CD14-positive monocyte (primary cell): ENCODE measurements around the gene RPL35. TPM values are rescaled to one million over a fixed set of nuclear protein-coding genes. Genes with fewer than 3 reads are reported as not detected.

Experiments
- DNase-seq, 3 donors: peaks; one replicate each; pipeline ENCODE4 v3.0.0-alpha.2; 2011 to 2022
- H2AFZ ChIP-seq: 2 replicates; pipeline ENCODE4 v1.6.0; 2012; ENCODE audit warnings: mild to moderate bottlenecking, low read depth, low read length, inconsistent platforms; ENCODE audit not compliant: insufficient read depth, poor library complexity, severe bottlenecking
- H3K27ac ChIP-seq, 2 donors: 1 replicate in 1 of 2; 2 replicates in 1 of 2; pipeline ENCODE4 v1.5.1; 2012 to 2013; ENCODE audit warnings: low read length in 2 of 2, control low read depth in 1 of 2, inconsistent platforms in 1 of 2, low read depth in 1 of 2, mild to moderate bottlenecking in 1 of 2
- H3K27me3 ChIP-seq, 2 donors: one replicate each; pipeline versions ENCODE4 v1.6.0 to v1.6.1; 2011 to 2013; ENCODE audit warnings: low read length in 2 of 2; ENCODE audit not compliant: control insufficient read depth in 2 of 2, insufficient read depth in 2 of 2
- H3K36me3 ChIP-seq, 2 donors: replicated peaks in 1 of 2; 1 replicate in 1 of 2; 2 replicates in 1 of 2; pipeline versions ENCODE4 v1.5.1 to v1.6.1; 2012 to 2013; ENCODE audit warnings: low read length in 2 of 2, control low read depth in 1 of 2, inconsistent platforms in 1 of 2, mild to moderate bottlenecking in 1 of 2; ENCODE audit not compliant: insufficient read depth in 2 of 2, control insufficient read depth in 1 of 2
- H3K4me1 ChIP-seq, 2 donors: 1 replicate in 1 of 2; 2 replicates in 1 of 2; pipeline versions ENCODE4 v1.5.1 to v1.6.1; 2012 to 2013; ENCODE audit warnings: low read length in 2 of 2, control low read depth in 1 of 2, inconsistent platforms in 1 of 2, mild to moderate bottlenecking in 1 of 2, moderate library complexity in 1 of 2; ENCODE audit not compliant: insufficient read depth in 2 of 2, control insufficient read depth in 1 of 2
- H3K4me2 ChIP-seq: replicated peaks from 2 replicates; pipeline ENCODE3; 2012; ENCODE audit warnings: low read length, moderate library complexity, mild to moderate bottlenecking; ENCODE audit not compliant: poor library complexity, severe bottlenecking; ENCODE audit errors: extremely low read depth
- H3K4me3 ChIP-seq, 3 experiments: fragments of 200-600 bp in 1 of 3; sonication (generic) in 1 of 3; replicated peaks in 1 of 3; 1 replicate in 2 of 3; 2 replicates in 1 of 3; pipeline ENCODE4 v1.5.1; 2011 to 2013; ENCODE audit warnings: low read length in 3 of 3, mild to moderate bottlenecking in 3 of 3, control low read depth in 2 of 3, low read depth in 2 of 3, inconsistent platforms in 1 of 3, moderate library complexity in 1 of 3
- H3K79me2 ChIP-seq: 2 replicates; pipeline ENCODE4 v1.6.0; 2012; ENCODE audit warnings: mild to moderate bottlenecking, control low read depth, inconsistent platforms, low read length, moderate library complexity; ENCODE audit not compliant: insufficient read depth
- H3K9ac ChIP-seq: 2 replicates; pipeline ENCODE4 v1.6.0; 2017; ENCODE audit warnings: low read length, mild to moderate bottlenecking; ENCODE audit not compliant: insufficient read depth, poor library complexity, severe bottlenecking
- H3K9me3 ChIP-seq, 2 donors: replicated peaks in 1 of 2; 1 replicate in 1 of 2; 2 replicates in 1 of 2; pipeline versions ENCODE4 v1.5.1 to v1.6.1; 2012 to 2013; ENCODE audit warnings: low read length in 2 of 2, control low read depth in 1 of 2; ENCODE audit not compliant: control insufficient read depth in 1 of 2, insufficient read depth in 1 of 2
- H4K20me1 ChIP-seq: 2 replicates; pipeline ENCODE4 v1.6.0; 2012; ENCODE audit warnings: mild to moderate bottlenecking, low read length, control low read depth, moderate library complexity; ENCODE audit not compliant: insufficient read depth
- H3K27ac Mint-ChIP-seq, 7 donors: one replicate each; pipeline ENCODE4 v1.8.0; 2020; ENCODE audit warnings: mild to moderate bottlenecking in 7 of 7, mixed read lengths in 7 of 7, moderate library complexity in 6 of 7, inconsistent platforms in 2 of 7
- H3K27me3 Mint-ChIP-seq, 3 donors: one replicate each; pipeline ENCODE4 v1.8.0; 2021 to 2022; ENCODE audit warnings: low read depth in 3 of 3, mild to moderate bottlenecking in 3 of 3, mixed read lengths in 3 of 3, moderate library complexity in 3 of 3, inconsistent platforms in 1 of 3
- H3K36me3 Mint-ChIP-seq, 2 donors: one replicate each; pipeline ENCODE4 v1.8.0; 2020; ENCODE audit warnings: mixed read lengths in 2 of 2, inconsistent platforms in 1 of 2, mild to moderate bottlenecking in 1 of 2
- H3K4me1 Mint-ChIP-seq: one replicate; pipeline ENCODE4 v1.8.0; 2020; ENCODE audit warnings: mild to moderate bottlenecking, mixed read lengths
- H3K4me3 Mint-ChIP-seq, 2 donors: one replicate each; pipeline ENCODE4 v1.8.0; 2020; ENCODE audit warnings: mild to moderate bottlenecking in 2 of 2, mixed read lengths in 2 of 2, moderate library complexity in 1 of 2
- H3K9me3 Mint-ChIP-seq, 7 donors: one replicate each; pipeline ENCODE4 v1.8.0; 2020 to 2022; ENCODE audit warnings: mixed read lengths in 7 of 7, mild to moderate bottlenecking in 6 of 7, moderate library complexity in 6 of 7, inconsistent platforms in 2 of 7
- CTCF ChIP-seq: fragments of 200-600 bp; IDR thresholded peaks from one replicate; pipeline ENCODE4 v1.8.0; 2022; ENCODE audit warnings: antibody characterized with exemption, mild to moderate bottlenecking
- WGBS: methylation state at CpG from one replicate; pipeline ENCODE4 v1.1.5; 2013; ENCODE audit warnings: missing lambda C conversion rate; ENCODE audit not compliant: insufficient coverage; 5-methylcytosine and 5-hydroxymethylcytosine counted together
- intact Hi-C, 2 donors: fragments of 100-400 bp; cut with micrococcal nuclease; formaldehyde crosslinking; loops; one replicate each; pipeline versions ENCODE4 v1.15.0 to v1.15.1; 2023
- polyA plus RNA-seq, 3 donors: library from polyadenylated mRNA; depleted of rRNA in 1 of 3; unstranded in 2 of 3; stranded (reverse) in 1 of 3; fragments of 300-500 nt in 2 of 3; fragments of >200 nt in 1 of 3; fragmentation: Illumina TruSeq in 2 of 3; gene quantifications; 1 replicate in 2 of 3; 2 replicates in 1 of 3; pipeline ENCODE4 v1.2.3, GENCODE V29; 2012 to 2021

The RPL35 gene
- polyA plus RNA-seq, 3 donors: 660 to 1,209 (median 828) TPM

GRCh38 chr9:124877021-124877782 lies 15.4 kb upstream of the RPL35 start:
- peaks cover 12% of the 10 kb centered on the region in 2 donors for H3K4me1 ChIP-seq
- no peak for TF ChIP-seq CTCF
- H3K27me3 ChIP-seq: no peaks in the 10 kb centered on the region
- peak overlapping the region; percentile 10 to 76 (median 49) for H3K27ac Mint-ChIP-seq
- DNase-seq: no peak
- no peak overlapping the region for H3K4me3 ChIP-seq
- peaks cover 86 to 91% of the 10 kb centered on the region in 2 donors for H3K36me3 ChIP-seq
- H3K4me3 Mint-ChIP-seq: no peak overlapping the region
- peaks cover 12% of the 10 kb centered on the region for H3K4me1 Mint-ChIP-seq
- WGBS: 96% methylated on average over 12 of the region's 14 CpGs
- H3K27me3 Mint-ChIP-seq: peaks cover 0 to 1% (median 0%) of the 10 kb centered on the region in 3 donors
- H3K9me3 ChIP-seq: no peaks in the 10 kb centered on the region
- H3K9ac ChIP-seq: no peak overlapping the region
- H3K4me2 ChIP-seq: no peak overlapping the region
- no peak overlapping the region for H2AFZ ChIP-seq
- intact Hi-C loops: no loop called here
- H3K27ac ChIP-seq: no peak overlapping the region
- peaks cover 50% of the 10 kb centered on the region for H4K20me1 ChIP-seq
- H3K9me3 Mint-ChIP-seq: peaks cover 0 to 2% (median 0%) of the 10 kb centered on the region in 7 donors
- H3K79me2 ChIP-seq: peaks cover 38% of the 10 kb centered on the region
- H3K36me3 Mint-ChIP-seq: peaks cover 81 to 86% of the 10 kb centered on the region in 2 donors

GRCh38 chr9:124875501-124875900 lies 13.7 kb upstream of the RPL35 start:
- H3K4me3 ChIP-seq: no peak overlapping the region
- H3K27me3 Mint-ChIP-seq: peaks cover 0 to 2% (median 0%) of the 10 kb centered on the region in 3 donors
- 100% methylated on average over 3 of the region's 6 CpGs for WGBS
- H3K4me3 Mint-ChIP-seq: no peak overlapping the region
- peaks cover 56% of the 10 kb centered on the region for H3K79me2 ChIP-seq
- no peak overlapping the region for H3K9ac ChIP-seq
- H3K27me3 ChIP-seq: no peaks in the 10 kb centered on the region
- no peak for DNase-seq
- peaks cover 29% of the 10 kb centered on the region for H3K4me1 Mint-ChIP-seq
- peak overlapping the region in 2 of 7 donors; percentile 32 to 46 for H3K27ac Mint-ChIP-seq
- peaks cover 69 to 74% of the 10 kb centered on the region in 2 donors for H3K36me3 ChIP-seq
- peaks cover 29% of the 10 kb centered on the region in 2 donors for H3K4me1 ChIP-seq
- peaks cover 70 to 77% of the 10 kb centered on the region in 2 donors for H3K36me3 Mint-ChIP-seq
- H3K4me2 ChIP-seq: no peak overlapping the region
- peak overlapping the region in 1 of 2 donors; percentile 1 for H3K27ac ChIP-seq
- H4K20me1 ChIP-seq: peaks cover 67% of the 10 kb centered on the region
- intact Hi-C loops: no loop called here
- peaks cover 0 to 2% (median 0%) of the 10 kb centered on the region in 7 donors for H3K9me3 Mint-ChIP-seq
- TF ChIP-seq CTCF: no peak
- H2AFZ ChIP-seq: no peak overlapping the region
- no peaks in the 10 kb centered on the region for H3K9me3 ChIP-seq
